TTC549 (cell line): Measurements from ENCODE around the gene EPHA1.

Experiments used
- FAIRE-seq: peaks from 2 replicates; lab custom pipeline; 2012; peaks lifted over from hg19 to GRCh38; lab: Jason Lieb, UNC

Gene EPHA1

GRCh38 chr7:143346018-143346417, 62.6 kb downstream of the EPHA1 start:
- FAIRE-seq: no peak

GRCh38 chr7:143345428-143345900, 63.2 kb downstream of the EPHA1 start:
- no peak for FAIRE-seq

DNA sequence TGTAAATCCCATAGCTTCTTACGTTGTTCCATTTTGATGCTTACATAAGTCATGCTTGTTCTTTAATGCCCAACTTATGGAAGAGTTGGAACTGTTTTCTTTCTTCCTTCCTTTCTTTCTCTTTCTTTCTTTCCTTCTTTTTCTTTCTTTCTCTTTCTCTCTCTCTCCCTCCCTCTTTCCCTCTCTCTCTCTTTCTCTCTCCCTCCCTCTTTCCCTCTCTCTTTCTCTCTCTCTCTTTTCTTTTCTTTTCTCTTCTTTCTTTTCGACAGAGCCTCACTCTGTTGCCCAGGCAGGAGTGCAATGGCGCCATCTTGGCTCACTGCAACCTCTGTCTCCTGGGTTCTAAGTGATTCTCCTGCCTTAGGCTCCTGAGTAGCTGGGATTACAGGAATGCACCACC, 65.1 kb downstream of the EPHA1 start:
- no peak for FAIRE-seq

DNA sequence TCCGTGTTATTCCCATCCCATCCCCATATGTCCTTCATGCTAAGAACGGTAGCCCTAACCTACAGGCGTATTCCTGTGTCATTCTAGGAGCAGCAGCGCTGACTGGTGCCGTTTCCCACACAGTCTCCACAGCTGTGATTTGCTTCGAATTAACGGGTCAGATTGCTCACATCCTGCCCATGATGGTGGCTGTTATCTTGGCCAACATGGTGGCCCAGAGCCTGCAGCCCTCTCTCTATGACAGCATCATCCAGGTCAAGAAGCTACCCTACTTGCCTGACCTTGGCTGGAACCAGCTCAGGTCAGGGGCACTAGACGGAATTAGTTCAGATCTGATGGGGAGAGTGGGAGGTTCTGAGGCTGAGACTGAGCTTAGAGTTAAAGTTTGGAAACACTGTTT, 66.8 kb downstream of the EPHA1 start:
- no peak for FAIRE-seq
